ENCODE results near the gene SRGN.

GRCh38 chr10:69145864-69146263 is 58.0 kb downstream of the SRGN start:
- no peak for TF ChIP-seq EZH2phosphoT487 (IDR thresholded peaks at IDR 0.05)
- no peak for TF ChIP-seq CTCF (IDR thresholded peaks at IDR 0.05)

Data from neural progenitor cell (in vitro differentiated cells).